HG03521 (cell line): Measurements from ENCODE around the gene ZMAT5.

Experiments
- ATAC-seq: cut with Tn5 transposase; IDR thresholded peaks from one replicate; pipeline ENCODE4 v1.9.1; 2021; ENCODE audit warnings: mild to moderate bottlenecking, moderate library complexity; ENCODE audit not compliant: unreplicated experiment

The ZMAT5 gene

DNA sequence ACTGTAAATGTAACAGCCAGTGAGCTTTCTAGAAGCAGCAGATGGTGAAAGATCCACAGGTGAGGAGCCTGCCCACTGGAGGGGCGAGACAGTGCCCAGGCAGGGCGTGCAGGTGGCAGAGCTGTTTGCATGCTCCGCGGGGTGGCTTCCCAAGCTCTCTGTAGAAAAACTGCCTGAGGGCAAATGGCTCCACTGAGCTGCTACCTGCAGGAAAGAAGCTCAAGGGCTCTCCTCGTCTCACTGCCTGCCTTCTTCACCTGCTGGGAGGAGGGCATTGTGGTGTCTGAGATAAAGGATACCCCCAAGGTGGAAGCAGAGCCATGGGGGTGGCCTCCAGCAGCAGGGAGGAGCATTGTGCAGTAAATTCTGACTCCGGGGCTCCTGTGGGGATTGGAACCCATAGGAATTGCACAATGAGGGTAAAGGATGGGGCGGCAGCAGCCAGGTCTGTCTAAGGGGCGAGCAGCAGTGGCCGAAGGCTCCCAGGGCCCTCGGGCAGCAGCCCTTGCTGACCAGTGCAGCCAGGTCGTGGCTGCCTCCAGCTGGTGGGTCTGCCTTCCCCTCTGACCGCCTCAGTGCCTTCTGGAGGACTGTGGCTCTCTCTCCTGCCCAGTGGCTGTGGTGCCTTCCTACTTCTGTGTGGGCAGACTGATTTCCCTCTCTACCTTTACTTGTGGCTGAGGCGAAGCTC lies 75.0 kb downstream of the ZMAT5 start:
- ATAC-seq = no peak

- ATAC-seq = no peak
Observed at GRCh38 chr22:29690476-29690875, 76.3 kb downstream of the ZMAT5 start.

DNA sequence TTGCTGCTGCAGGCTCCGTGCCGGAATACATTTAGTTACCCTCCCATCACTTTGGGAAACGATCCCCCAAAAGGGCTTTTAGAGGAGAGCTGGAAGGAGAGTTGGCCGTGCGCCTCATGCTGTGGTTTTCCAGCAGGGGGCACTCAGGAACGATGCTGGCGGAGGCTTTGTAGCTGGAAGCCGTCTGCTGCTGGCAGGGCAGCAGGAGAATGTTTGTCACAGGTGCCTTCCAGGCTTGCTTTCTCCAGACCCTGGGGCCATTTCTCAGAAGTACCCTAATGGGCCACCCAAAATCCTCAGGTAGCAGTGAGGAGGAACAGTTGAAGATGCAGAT lies 77.0 kb downstream of the ZMAT5 start:
- ATAC-seq = no peak

GRCh38 chr22:29689206-29689879 lies 77.5 kb downstream of the ZMAT5 start:
- no peak for ATAC-seq

- ATAC-seq = no peak
Observed at GRCh38 chr22:29684244-29684643, 82.6 kb downstream of the ZMAT5 start.

GRCh38 chr22:29683536-29683935 lies 83.3 kb downstream of the ZMAT5 start:
- no peak for ATAC-seq
